ENCODE results near the gene DBP. TPM values are rescaled to one million over a fixed set of nuclear protein-coding genes. Genes with fewer than 3 reads are reported as not detected.
"Not testable (repeated sequence)": the region's sequence is repeated elsewhere in the genome, so short reads cannot be mapped to it uniquely, and the experiment has no call there.

Gene DBP
- total RNA-seq = 10 to 100 TPM in 1 of 2 donors, 1 to 10 TPM in 1; 6.9 to 14.6 TPM
- long read RNA-seq, transcript DBP-201 (4 exons, 2,229 nt) = major isoform, 11 of 11 reads
- long read RNA-seq, partial matches to known transcripts = 0 of 11 reads
- long read RNA-seq, other reads (novel, unspliced or antisense) = 0 of 11 reads

GRCh38 chr19:48636859-48637448 lies at the start of gene DBP:
Gene DBP (minus strand): TSS chr19:48637379. CDS start chr19:48636994, 385 bp downstream.
- intact Hi-C loops (cut with DNase I, micrococcal nuclease) = no loop called here
- DNase-seq = peak in 1 of 2 donors; percentile 65
- peak; percentile 8 for ATAC-seq

- ATAC-seq; intact Hi-C loops (cut with DNase I, micrococcal nuclease); DNase-seq: not testable (repeated sequence)
These were observed 49.5 kb upstream of the DBP start for GRCh38 chr19:48686637-48687036.

- ATAC-seq = peak; percentile 45
- no peak for DNase-seq
- intact Hi-C loops (cut with DNase I, micrococcal nuclease) = no loop called here
These were observed 48.9 kb upstream of the DBP start for GRCh38 chr19:48686088-48686487.

- intact Hi-C loops (cut with DNase I, micrococcal nuclease) = no loop called here
- DNase-seq (no peak), ATAC-seq (peak; percentile 61)
These were observed 48.4 kb upstream of the DBP start for GRCh38 chr19:48685583-48685982.

GRCh38 chr19:48683349-48683748 lies 46.2 kb upstream of the DBP start:
- DNase-seq (peak in 1 of 2 donors; percentile 38), ATAC-seq (no peak)
- intact Hi-C loops (cut with DNase I, micrococcal nuclease) = no loop called here

- no peak for DNase-seq
- no peak for ATAC-seq
- intact Hi-C loops (cut with DNase I, micrococcal nuclease) = no loop called here
These were observed 43.9 kb upstream of the DBP start for GRCh38 chr19:48681127-48681470.

GRCh38 chr19:48680436-48681126 lies 43.4 kb upstream of the DBP start:
- no peak for ATAC-seq
- no peak for DNase-seq
- intact Hi-C loops (cut with DNase I, micrococcal nuclease) = no loop called here

- ATAC-seq; intact Hi-C loops (cut with DNase I, micrococcal nuclease); DNase-seq: not testable (repeated sequence)
These were observed 42.8 kb upstream of the DBP start for GRCh38 chr19:48680006-48680405.

GRCh38 chr19:48678201-48678600 lies 41.0 kb upstream of the DBP start:
- peak; percentile 86 for ATAC-seq
- intact Hi-C loops (cut with DNase I, micrococcal nuclease) = no loop called here
- peak; percentile 59 to 83 for DNase-seq

GRCh38 chr19:48676887-48677286 lies 39.7 kb upstream of the DBP start:
- DNase-seq (peak; percentile 57 to 71), ATAC-seq (peak; percentile 70)
- intact Hi-C loops (cut with DNase I, micrococcal nuclease) = no loop called here

- no peak for ATAC-seq
- no peak for DNase-seq
- intact Hi-C loops (cut with DNase I, micrococcal nuclease) = no loop called here
These were observed 39.3 kb upstream of the DBP start for GRCh38 chr19:48676487-48676886.

GRCh38 chr19:48674921-48675824 lies 38.0 kb upstream of the DBP start:
- peak; percentile 83 for DNase-seq
- ATAC-seq = peak; percentile 57
- intact Hi-C loops (cut with DNase I, micrococcal nuclease) = no loop called here

- no peak for ATAC-seq
- intact Hi-C loops (cut with DNase I, micrococcal nuclease) = no loop called here
- DNase-seq = no peak
These were observed 37.1 kb upstream of the DBP start for GRCh38 chr19:48674216-48674809.

GRCh38 chr19:48673436-48674100 lies 36.4 kb upstream of the DBP start:
- ATAC-seq = no peak
- intact Hi-C loops (cut with DNase I, micrococcal nuclease) = no loop called here
- no peak for DNase-seq

GRCh38 chr19:48672994-48673393 lies 35.8 kb upstream of the DBP start, which contains the start of gene NTN5:
Gene NTN5 (minus strand): TSS chr19:48673017. CDS start chr19:48670986, 2,031 bp downstream.
- DNase-seq (no peak), ATAC-seq (no peak)
- intact Hi-C loops (cut with DNase I, micrococcal nuclease) = no loop called here

GRCh38 chr19:48671446-48671995 lies 34.3 kb upstream of the DBP start:
- intact Hi-C loops (cut with DNase I, micrococcal nuclease) = no loop called here
- no peak for DNase-seq
- no peak for ATAC-seq

- ATAC-seq (no peak), DNase-seq (no peak)
- intact Hi-C loops (cut with DNase I, micrococcal nuclease) = no loop called here
These were observed 33.7 kb upstream of the DBP start for GRCh38 chr19:48670699-48671445.
